T-helper 9 cell (primary cell): Measurements from ENCODE around the gene ATP9A.
"Not testable (repeated sequence)": the region's sequence is repeated elsewhere in the genome, so short reads cannot be mapped to it uniquely, and the experiment has no call there.

Source experiments
- DNase-seq: peaks from one replicate; pipeline ENCODE4 v3.0.0-alpha.2; 2020

Gene ATP9A

DNA sequence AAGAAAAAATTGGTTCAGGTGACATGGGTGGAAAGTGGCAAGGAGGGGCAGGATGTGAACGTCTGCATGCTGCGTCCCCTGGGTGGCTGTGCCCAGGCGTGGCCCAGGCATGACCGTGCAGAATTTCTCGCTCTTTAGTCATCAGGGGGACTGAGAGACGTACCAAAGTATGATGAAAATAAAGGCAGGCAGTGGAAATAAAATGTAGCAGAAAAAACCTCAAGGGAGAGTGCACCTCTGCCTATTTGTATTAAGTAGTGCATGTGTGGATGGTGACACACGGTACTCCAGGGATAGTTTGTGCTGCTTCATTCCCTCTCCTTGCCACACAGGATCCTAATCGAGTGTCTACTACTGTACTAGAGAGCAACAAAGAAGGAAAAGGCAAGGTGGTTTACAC, 81.1 kb downstream of the ATP9A start:
- no peak for DNase-seq

DNA sequence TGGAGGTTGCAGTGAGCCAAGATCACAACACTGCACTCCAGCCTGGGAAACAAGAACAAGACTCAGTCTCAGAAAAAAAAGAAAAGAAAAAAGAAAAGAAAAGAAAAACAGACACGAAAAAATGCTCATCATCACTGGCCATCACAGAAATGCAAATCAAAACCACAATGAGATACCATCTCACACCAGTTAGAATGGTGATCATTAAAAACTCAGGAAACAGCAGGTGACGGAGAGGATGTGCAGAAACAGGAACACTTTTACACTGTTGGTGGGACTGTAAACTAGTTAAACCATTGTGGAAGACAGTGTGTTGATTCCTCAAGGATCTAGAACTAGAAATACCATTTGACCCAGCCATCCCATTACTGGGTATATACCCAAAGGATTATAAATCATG, 82.7 kb downstream of the ATP9A start:
- not testable (repeated sequence) for DNase-seq

DNA sequence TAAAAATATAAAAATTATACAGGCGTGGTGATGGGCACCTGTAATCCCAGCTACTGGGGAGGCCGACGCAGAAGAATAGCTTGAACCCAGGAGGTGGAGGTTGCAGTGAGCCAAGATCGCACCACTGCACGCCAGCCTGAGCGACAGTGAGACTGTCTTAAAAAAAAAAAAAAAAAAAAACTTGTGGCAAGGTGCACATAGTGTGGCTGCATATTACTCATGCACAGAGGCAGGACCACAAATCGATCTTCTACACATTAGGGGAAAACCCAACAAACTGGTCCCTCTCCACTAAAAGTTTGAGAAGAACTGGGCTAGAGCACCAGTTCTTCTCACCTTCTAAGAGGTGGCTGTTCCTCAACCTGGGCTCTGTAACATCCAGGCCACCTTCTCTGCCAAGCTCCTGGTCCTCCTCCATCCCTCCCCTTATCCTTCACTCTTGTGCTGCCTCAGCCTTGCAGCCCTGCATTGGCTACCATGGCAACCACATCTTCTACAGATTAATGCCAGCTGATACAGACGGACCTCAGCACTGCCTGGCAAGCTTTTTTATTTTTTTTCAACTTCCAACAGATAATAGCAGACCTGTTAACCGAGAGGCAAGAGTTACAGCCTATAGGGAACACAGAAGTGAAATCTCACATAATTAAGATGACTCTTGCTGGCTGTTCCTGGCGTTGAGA, 88.0 kb downstream of the ATP9A start:
- no peak for DNase-seq

DNA sequence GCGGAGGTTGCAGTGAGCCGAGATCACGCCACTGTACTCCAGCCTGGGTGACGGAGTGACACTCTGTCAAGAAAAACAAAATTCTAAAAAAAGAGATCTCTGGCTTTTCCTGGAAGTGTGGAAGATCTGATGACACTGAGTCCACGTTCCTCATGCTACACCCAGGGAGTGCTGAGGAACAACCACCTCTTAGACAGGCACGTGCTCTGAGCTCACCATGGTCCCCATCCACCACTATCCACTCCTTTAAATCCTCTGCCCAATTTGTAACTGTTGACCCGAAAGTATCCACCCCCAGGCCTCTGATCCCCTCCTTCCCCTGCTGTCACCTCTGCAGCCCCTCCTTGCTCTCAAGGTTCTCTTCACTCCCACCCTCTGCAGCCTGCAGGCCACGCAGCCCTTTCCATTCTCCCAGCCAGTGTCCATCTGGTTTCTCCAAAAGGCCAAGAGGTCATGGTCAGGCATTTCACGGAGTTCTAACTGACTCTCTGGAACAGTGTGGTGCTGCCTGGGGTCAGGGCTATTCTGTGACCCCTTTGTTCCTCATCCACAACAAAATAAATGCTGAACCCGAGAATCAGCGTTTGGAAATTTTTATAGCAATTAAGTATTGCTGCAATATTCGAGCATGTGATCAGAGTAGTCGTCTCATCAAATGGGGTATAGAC, 88.8 kb downstream of the ATP9A start:
- no peak for DNase-seq

DNA sequence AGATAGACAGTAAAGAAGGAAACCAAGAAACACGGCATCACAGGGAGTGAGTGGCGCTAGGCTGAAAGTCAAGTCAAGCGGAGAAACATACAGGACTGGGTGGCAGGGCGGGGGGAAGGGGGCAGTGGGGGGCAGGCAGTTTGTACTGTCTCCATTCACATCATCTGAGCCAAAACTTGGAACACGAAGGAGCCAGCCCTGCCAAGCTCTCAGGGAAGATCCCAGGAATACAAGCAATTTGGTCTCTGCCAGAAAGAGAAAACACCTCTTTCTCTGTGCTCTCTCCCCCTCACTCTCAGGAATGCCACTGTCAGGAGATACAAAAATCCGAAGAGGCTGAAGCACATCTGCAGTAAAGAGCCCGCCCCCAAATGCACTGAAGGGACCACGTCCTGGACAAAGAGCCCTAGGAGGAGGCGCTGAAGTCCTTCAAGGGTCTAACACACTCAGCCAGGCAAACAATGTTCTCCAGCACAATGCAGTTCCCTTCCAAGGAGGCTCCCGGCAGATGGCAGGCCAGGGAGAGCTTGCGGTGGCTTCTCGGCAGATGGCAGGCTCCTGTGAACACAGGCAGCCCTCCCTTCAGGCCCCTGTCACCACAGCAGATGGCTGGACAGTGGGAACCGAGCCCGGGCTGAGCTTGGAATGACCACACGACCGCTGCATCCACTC, 90.0 kb downstream of the ATP9A start:
- no peak for DNase-seq

DNA sequence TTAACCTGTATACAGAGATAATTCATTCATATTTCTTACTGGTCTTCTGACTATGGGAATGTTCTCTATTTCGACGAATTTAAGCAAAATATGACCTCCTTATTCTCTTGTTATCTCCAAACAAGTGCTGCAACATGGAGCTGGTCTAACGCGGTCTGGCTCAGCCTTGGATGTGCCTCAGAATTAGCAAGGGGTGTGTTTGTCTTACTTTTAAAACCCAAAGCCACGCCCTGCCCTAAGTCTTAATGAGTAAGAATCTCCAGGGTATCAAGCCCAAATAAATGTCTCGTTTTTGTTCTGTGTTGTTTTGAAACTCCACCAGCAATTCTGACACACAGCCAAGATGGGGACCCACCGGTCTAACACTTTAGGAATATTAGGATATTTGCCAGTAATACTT, 99.2 kb downstream of the ATP9A start:
- DNase-seq, result no peak

DNA sequence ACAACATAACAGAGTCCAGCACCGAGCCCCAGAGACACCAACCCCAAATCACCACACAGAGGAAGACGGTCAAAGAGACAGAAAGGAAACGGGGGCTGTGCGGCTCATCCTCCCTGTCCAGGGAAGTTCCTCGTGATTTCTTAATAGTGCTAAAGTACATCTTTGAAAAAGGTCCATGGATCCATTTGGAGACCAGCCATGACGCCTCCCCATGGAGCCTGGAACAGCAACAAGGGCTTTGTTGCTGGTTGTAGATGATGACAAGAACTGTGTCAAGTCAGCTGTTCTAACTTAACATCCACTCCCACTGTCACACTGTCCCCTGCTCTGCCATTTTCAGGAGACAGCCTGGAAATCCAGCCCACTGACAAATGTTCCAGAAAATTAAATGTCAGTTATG, 99.7 kb downstream of the ATP9A start:
- DNase-seq, result no peak

DNA sequence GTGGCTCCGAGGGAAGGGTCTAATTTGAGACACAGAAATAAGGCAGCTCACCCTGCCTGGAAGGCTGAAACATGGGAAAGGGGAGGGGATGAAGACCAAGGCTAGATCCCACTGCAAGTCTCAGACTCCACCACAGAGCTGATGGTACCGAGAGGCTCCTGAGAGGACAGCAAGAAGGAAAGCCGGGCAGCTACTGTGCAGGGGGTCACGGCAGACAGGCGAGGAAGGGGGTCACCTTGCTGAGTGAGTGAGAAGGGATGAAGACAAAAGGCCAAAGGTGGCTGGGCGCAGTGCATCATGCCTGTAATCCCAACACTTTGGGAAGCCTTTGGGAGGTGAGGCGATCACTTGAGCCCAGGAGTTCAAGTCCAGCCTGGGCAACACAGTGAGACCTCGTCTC, 100.7 kb downstream of the ATP9A start:
- no peak for DNase-seq

DNA sequence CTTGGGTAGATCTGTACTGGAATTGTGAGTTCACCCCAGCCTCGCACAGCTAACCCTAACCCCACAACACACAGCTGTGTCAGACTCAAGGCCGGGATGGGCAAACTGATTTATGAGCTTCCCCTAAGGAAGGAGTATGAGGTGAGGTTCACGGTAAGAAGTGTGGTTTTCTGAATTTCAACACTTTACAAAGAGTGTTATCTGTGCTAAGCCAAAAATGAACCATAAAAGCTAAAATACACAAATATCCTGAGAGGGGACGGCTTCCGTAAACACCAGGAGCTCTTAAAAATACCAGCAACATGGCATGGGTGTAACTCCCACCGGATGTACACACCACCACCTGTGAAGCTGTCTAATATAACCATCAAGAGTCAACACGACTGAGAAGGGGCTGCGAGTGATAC, 101.2 kb downstream of the ATP9A start:
- DNase-seq, result no peak

DNA sequence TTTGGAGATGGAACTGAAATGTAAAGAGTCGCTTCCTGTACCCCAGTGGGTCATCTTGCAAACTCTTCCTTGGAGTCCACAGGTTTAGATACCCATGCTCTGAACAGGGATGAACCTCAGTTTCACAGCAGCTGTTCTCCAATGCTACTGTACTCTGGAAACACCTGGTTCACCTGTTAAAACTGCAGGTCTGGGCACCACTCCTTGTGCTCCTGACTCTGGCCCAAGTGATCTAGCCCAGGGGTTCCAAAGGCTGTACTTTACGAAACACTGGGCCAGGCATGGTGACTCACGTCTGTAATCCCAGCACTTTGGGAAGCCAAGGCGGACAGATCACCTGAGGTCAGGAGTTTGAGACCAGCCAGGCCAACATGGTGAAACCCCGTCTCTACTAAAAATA, 102.1 kb downstream of the ATP9A start:
- no peak for DNase-seq

DNA sequence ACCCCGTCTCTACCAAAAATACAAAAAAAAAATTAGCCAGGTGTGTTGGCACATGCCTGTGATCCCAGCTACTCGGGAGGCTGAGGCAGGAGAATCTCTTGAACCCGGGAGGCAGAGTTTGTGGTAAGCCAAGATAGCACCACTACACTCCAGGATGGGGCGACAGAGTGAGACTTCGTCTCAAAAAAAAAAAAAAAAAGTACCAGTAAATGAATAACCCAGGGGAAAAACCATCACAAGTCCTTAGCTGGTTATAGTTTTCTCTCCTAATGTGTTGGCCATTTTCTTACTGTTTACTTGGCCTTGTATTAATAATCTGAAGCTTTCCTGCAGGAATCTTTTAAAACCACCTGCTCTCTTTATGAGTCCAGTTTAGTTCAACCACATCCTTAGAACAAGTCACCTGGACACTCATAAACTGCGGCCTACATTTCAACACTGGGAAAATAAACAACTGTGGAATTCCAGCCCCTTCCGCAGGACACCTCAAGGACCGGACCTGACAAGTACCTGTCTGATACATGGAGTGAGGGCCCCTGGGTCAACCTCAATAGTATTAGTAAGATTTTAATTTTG, 102.6 kb downstream of the ATP9A start:
- no peak for DNase-seq

DNA sequence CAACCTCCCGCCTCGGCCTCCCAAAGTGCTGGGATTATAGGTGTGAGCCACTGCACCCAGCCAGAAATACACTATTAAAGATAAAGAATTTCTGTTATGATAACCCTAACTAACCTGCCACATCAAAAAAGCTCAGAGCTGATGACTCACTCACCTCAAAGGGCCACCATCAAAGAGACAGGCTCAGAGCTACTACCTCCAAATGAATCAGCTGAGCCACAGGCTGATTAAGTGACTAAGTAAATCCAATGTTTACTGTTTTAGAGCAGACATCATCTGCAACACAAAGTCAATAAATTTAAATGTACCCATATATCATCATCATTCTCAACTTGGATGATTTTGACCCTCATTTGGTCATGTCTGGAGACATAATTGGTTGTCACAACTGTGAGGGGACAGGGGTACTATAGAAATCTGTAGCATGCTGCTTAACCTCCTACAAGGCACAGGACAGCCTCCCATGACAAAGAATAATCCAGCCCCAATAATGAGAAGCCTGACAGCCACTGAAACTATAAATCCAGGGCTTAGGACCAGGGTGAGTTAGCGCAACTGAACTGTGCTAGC, 106.5 kb downstream of the ATP9A start:
- DNase-seq, result no peak

DNA sequence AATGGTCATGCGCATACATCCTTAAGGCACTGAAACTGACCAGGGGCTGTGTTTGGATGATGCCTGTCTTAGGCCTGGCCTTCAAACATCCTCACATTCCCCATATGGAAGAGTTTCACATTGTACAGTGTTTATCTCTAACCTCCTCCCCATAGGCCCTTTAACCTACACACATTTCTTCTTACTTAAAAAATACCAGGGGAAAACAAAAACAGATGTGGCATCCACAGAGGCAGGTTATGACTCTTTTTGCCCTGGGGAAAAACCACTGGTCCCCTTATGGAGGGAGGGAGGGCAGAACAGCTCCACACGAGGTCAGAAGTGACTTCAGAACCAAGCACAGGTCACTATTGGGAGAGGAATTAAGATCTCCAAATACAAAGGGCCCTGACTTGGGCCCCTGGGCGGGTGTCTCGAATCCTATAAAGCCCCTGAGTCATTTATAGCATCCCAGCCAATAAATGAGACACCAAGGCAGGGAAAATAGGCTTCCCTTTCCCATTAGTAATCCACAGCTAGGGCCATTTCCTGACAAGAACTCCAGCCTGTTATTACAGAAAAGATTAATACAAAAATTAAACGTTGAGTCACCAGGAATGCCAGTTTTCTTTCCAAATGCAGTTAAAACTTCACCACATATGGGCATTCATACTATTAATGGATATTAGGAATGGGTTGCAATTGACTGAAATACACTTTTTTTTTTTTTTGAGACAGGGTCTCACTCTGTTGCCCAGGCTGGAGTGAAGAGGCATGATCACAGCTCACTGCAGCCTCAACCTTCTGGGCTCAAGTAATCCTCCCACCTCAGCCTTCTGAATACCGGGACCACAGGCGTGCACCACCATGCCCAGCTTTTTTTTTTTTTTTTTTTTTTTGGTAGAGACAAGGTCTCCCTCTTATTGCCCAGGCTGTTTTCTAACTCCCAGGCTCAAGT, 107.2 kb downstream of the ATP9A start:
- DNase-seq, result no peak

DNA sequence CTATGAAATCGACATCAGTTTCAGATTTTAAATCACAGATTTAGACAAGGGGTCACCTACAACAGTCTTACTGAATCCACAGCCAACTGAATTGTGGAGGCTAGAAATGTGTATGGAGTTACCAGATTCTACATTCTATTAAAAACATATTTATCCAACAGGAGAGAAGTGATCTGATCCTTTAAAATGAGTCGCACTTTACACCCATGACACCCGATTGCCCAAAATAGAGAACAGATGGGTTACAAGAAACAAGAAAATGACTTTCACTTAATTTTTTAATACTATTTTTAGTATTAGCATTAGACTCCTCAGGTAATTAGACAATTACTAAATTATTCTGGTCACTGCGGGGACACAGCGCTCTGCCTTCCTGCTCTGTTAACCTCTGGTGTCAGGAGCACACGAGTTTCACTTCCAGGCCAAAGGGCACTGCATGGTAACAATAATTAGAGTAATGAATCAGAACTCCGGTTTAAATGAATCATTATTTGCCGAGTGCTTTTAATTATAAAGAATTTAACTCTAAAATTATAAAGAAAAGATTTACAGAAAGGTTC, 108.6 kb downstream of the ATP9A start:
- no peak for DNase-seq

DNA sequence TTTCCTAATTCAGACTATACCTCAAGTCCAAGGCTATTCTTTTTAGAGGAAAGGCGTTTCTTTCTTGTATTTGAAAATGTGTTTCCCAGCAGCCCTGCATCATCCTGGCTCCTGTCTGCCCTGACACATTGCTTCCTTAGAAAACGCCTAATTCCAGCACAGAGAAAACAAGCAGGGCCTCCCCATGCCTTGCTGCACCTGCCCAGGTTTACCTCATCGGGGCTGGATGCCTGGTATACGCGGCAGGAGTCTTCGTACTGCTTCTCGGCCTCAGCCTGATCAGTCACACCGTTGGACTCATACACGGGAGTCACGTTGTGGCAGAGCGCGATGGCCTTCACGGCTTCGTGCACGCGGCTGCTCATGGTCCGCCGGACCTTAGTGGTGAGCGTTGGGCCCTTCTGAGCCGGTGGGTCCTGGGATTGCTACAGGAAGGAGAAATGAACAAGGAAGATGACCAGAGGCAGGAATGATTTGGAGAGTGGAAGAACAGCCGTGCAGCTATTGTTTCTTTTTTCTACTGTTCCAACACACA, 111.4 kb downstream of the ATP9A start:
- DNase-seq, result no peak

DNA sequence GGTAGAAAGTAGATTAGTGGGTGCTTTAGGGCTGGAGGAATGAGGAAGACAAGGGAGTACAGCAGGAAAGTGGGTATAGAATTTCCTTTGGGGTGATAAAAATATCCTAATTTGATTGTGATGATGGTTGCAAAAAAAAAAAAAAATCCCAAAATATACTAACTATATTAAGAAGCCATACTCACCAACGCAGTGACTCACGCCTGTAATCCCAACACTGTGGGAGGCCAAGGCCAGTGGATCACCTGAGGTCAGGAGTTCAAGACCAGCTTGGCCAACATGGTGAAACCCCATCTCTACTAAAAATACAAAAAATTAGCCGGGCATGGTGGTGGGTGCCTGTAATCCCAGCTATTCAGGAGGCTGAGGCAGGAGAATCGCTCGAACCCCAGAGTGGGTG, 112.1 kb downstream of the ATP9A start:
- DNase-seq, result not testable (repeated sequence)

DNA sequence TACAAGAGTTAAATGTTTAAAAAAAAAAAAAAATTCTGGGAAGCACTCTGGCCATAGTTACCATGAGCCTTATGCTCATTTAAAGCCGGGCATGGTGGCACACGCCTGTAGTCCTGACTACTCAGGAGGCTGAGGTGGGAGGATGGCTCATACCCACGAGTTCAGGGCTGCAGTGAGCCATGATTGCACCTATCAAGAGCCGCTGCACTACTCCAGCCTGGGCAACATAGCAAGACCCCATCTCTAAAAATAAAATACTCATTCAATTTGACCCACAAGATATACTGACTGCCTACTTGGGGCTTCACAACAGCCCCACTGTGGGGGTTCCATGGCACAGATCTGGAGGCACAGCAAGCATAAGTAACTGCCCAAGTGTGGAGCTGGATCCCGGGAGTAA, 113.7 kb downstream of the ATP9A start:
- DNase-seq, result no peak

DNA sequence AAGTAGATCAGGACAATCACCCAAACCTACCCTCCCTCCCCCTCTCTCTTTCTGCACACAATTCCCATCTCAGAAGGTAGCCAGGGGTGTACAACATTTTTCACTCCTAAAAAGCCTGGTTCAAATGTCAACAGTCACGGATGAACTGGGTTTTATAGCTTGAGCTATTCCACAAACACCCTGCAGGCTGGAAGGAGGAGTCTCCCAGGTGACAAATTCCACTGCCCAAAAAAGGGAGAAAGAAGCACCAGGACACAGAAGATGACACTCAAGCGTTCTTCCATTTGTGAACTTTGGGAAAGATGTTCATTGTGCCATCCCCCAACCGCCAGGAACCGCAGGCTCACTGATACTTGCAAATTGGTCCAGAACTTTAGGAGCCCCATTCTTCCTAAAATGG, 114.1 kb downstream of the ATP9A start:
- no peak for DNase-seq

DNA sequence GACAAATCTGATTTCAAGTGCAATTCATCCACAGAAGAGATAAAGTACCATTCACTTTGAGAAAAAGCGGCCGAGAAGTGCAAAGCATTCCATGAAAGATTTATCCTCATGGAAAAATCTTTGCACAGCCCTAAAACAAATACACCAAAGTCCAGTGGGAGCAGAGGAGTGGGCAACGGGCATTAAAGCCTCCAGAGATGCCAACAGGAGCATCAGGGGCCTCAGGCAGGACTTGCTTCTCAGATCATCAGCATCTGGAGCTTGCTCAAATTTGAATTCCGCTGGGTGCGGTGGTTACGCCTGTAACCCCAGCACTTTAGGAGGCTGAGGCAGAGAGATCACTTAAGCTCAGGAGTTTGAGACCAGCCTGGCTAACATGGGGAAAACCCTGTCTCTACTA, 115.0 kb downstream of the ATP9A start:
- DNase-seq, result no peak

DNA sequence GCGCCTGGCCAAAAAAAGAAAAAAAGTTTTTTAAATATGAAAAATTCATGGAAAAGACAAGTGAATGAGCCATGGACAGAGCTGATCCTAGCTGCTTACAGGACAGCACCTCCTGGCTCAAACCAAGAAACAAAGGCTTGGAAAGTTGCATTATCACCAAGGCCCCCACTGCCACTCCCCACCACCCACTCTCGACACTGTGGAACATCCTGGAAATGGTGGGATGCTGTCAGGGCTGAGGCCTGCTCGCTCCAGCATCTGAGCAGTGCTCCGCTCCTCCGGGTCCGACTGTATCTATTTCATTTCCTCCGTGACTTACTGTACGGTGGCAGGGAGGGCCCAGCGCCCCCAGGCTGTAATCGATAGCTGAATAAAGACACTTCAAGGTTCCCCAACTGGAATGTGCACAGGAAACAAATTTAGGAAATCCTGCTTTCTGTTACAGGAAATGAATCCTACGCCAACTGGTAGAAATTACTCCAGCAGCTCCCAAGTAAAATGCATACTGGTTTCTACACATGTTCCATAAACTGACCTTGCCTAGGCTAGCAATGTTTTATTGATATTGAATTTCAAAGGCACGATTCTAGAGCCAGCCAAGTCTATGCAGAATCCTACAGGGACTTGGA, 116.2 kb downstream of the ATP9A start:
- DNase-seq, result no peak

DNA sequence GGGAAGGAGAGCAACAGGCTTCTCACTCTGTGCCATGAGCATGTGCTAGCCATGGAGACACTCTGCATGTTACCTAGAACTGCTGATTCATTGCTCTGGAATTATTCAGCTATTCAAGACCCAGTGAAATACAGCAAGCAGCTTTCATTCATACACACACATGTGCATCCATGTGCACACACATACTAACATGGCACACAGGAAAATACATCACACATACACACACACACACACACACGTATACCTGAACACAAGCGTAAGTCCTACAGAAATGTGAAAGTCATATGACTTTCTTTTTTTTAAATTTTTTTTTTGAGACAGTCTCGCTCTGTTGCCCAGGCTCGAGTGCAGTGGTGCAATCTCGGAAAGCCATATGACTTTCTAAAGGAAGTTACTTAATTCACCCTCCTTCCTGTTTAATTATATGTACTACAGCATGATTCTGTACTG, 117.5 kb downstream of the ATP9A start:
- DNase-seq, result no peak
